HFF-Myc (cell line): Measurements from ENCODE around the gene CRB2.

Source experiments
- DNase-seq: peaks from one replicate; pipeline ENCODE4 v3.0.0-alpha.2; 2011; ENCODE audit warnings: low read depth; ENCODE audit errors: extremely low read depth
- H3K4me3 ChIP-seq: replicated peaks from 2 replicates; pipeline ENCODE4 v1.5.1; 2011; ENCODE audit warnings: low read depth, mild to moderate bottlenecking, control low read depth, low read length
- CTCF ChIP-seq: IDR thresholded peaks from 2 replicates; pipeline ENCODE4 v1.5.1; 2012; ENCODE audit warnings: mild to moderate bottlenecking, low read depth, low read length, control low read depth; ENCODE audit errors: missing control alignments

Gene CRB2

GRCh38 chr9:123411636-123412035 lies 55.6 kb downstream of the CRB2 start:
- no peak for DNase-seq
- no peak overlapping the region for H3K4me3 ChIP-seq
- TF ChIP-seq CTCF, result no peak

GRCh38 chr9:123412171-123412820 lies 56.3 kb downstream of the CRB2 start:
- H3K4me3 ChIP-seq, result no peak overlapping the region
- no peak for DNase-seq
- no peak for TF ChIP-seq CTCF

- no peak overlapping the region for H3K4me3 ChIP-seq
- no peak for TF ChIP-seq CTCF
- DNase-seq, result no peak
Measured at GRCh38 chr9:123414204-123414603, 58.2 kb downstream of the CRB2 start.

- no peak overlapping the region for H3K4me3 ChIP-seq
- no peak for TF ChIP-seq CTCF
- peak; percentile 4 for DNase-seq
Measured at GRCh38 chr9:123414936-123415930, 59.2 kb downstream of the CRB2 start.

- DNase-seq, result no peak
- TF ChIP-seq CTCF, result no peak
- H3K4me3 ChIP-seq, result no peak overlapping the region
Measured at GRCh38 chr9:123416176-123416575, 60.2 kb downstream of the CRB2 start.

GRCh38 chr9:123417289-123418051 lies 61.5 kb downstream of the CRB2 start:
- DNase-seq, result no peak
- H3K4me3 ChIP-seq, result no peak overlapping the region
- TF ChIP-seq CTCF, result no peak
